Forelimb muscle (tissue), 1 donor: Measurements from ENCODE around the gene PRXL2A. TPM values are rescaled to one million over a fixed set of nuclear protein-coding genes. Genes with fewer than 3 reads are reported as not detected.
"Not testable (repeated sequence)": the region's sequence is repeated elsewhere in the genome, so short reads cannot be mapped to it uniquely, and the experiment has no call there.

ENCODE experiments used
- DNase-seq: peaks from one replicate; pipeline ENCODE4 v3.0.0-alpha.2; 2013; ENCODE audit warnings: low read depth
- polyA plus RNA-seq: library from polyadenylated mRNA; unstranded; fragments of 120-200 nt; gene quantifications from one replicate; pipeline ENCODE4 v1.2.1, GENCODE V29; 2013; ENCODE audit not compliant: insufficient read length

The PRXL2A gene
- polyA plus RNA-seq, 1 donor = 88.8 TPM

- no peak for DNase-seq
Measured at GRCh38 chr10:80411681-80412220, 3.4 kb downstream of the PRXL2A start.

GRCh38 chr10:80412486-80412885 is 4.1 kb downstream of the PRXL2A start:
- DNase-seq = no peak

GRCh38 chr10:80413271-80413996 is 5.1 kb downstream of the PRXL2A start:
- no peak for DNase-seq

GRCh38 chr10:80414142-80414895 is 6.0 kb downstream of the PRXL2A start:
- DNase-seq = no peak

- no peak for DNase-seq
Measured at GRCh38 chr10:80415734-80416478, 7.6 kb downstream of the PRXL2A start.

- DNase-seq = peak; percentile 49
Measured at GRCh38 chr10:80416479-80417098, 8.2 kb downstream of the PRXL2A start.

GRCh38 chr10:80417256-80417655 is 8.9 kb downstream of the PRXL2A start:
- not testable (repeated sequence) for DNase-seq

- DNase-seq = no peak
Measured at GRCh38 chr10:80421050-80421706, 12.8 kb downstream of the PRXL2A start.

- no peak for DNase-seq
Measured at GRCh38 chr10:80421707-80422536, 13.6 kb downstream of the PRXL2A start.

- no peak for DNase-seq
Measured at GRCh38 chr10:80425901-80426300, 17.6 kb downstream of the PRXL2A start.

- DNase-seq = no peak
Measured at GRCh38 chr10:80427541-80427940, 19.2 kb downstream of the PRXL2A start.

- DNase-seq = no peak
Measured at GRCh38 chr10:80429521-80429973, 21.2 kb downstream of the PRXL2A start.

- no peak for DNase-seq
Measured at GRCh38 chr10:80433134-80433533, 24.8 kb downstream of the PRXL2A start.

- DNase-seq = no peak
Measured at GRCh38 chr10:80436446-80437098, 28.2 kb downstream of the PRXL2A start.

- no peak for DNase-seq
Measured at GRCh38 chr10:80437227-80437626, 28.9 kb downstream of the PRXL2A start.

GRCh38 chr10:80441831-80442230 is 33.5 kb downstream of the PRXL2A start:
- DNase-seq = no peak

- DNase-seq = no peak
Measured at GRCh38 chr10:80442879-80443278, 34.5 kb downstream of the PRXL2A start.

- DNase-seq = no peak
Measured at GRCh38 chr10:80443531-80443974, 35.2 kb downstream of the PRXL2A start.

- DNase-seq = no peak
Measured at GRCh38 chr10:80444124-80444523, 35.8 kb downstream of the PRXL2A start.
